ENCODE data around the gene MAB21L4.
"Not testable (repeated sequence)": the region's sequence is repeated elsewhere in the genome, so short reads cannot be mapped to it uniquely, and the experiment has no call there.

The MAB21L4 gene

GRCh38 chr2:240856151-240856980 is 39.6 kb downstream of the MAB21L4 start:
- Mint-ChIP-seq H3K9me3 (peaks cover 8% of the 10 kb centered on the region), H3K36me3 (ENCODE audit: low read depth) (no peaks in the 10 kb centered on the region), H3K4me1 (ENCODE audit: low read depth) (no peaks in the 10 kb centered on the region), H3K4me3 (no peak overlapping the region), H3K27me3 (peaks cover 6% of the 10 kb centered on the region), H3K27ac (no peak overlapping the region)

- H3K27ac Mint-ChIP-seq = no peak overlapping the region
- peaks cover 8% of the 10 kb centered on the region for H3K9me3 Mint-ChIP-seq
- H3K27me3 Mint-ChIP-seq = peaks cover 6% of the 10 kb centered on the region
- H3K4me3 Mint-ChIP-seq = no peak overlapping the region
- H3K4me1 Mint-ChIP-seq (ENCODE audit: low read depth) = no peaks in the 10 kb centered on the region
- no peaks in the 10 kb centered on the region for H3K36me3 Mint-ChIP-seq (ENCODE audit: low read depth)
These were observed 40.3 kb downstream of the MAB21L4 start for GRCh38 chr2:240855670-240856069.

GRCh38 chr2:240852671-240853314 is 43.2 kb downstream of the MAB21L4 start:
- Mint-ChIP-seq H3K4me1 (ENCODE audit: low read depth) (no peaks in the 10 kb centered on the region), H3K27ac (no peak overlapping the region), H3K36me3 (ENCODE audit: low read depth) (no peaks in the 10 kb centered on the region), H3K9me3 (peaks cover 8% of the 10 kb centered on the region), H3K4me3 (no peak overlapping the region), H3K27me3 (peaks cover 3% of the 10 kb centered on the region)

- Mint-ChIP-seq H3K27ac (no peak overlapping the region), H3K9me3 (peaks cover 8% of the 10 kb centered on the region), H3K27me3 (peaks cover 3% of the 10 kb centered on the region), H3K4me3 (no peak overlapping the region), H3K36me3 (ENCODE audit: low read depth) (no peaks in the 10 kb centered on the region), H3K4me1 (ENCODE audit: low read depth) (no peaks in the 10 kb centered on the region)
These were observed 44.6 kb downstream of the MAB21L4 start for GRCh38 chr2:240851078-240851991.

- Mint-ChIP-seq H3K4me3 (no peak overlapping the region), H3K9me3 (peaks cover 8% of the 10 kb centered on the region), H3K4me1 (ENCODE audit: low read depth) (no peaks in the 10 kb centered on the region), H3K27ac (no peak overlapping the region), H3K36me3 (ENCODE audit: low read depth) (no peaks in the 10 kb centered on the region), H3K27me3 (peaks cover 3% of the 10 kb centered on the region)
These were observed 45.2 kb downstream of the MAB21L4 start for GRCh38 chr2:240850756-240851077.

GRCh38 chr2:240850026-240850425 is 45.9 kb downstream of the MAB21L4 start:
- no peaks in the 10 kb centered on the region for H3K36me3 Mint-ChIP-seq (ENCODE audit: low read depth)
- H3K27me3 Mint-ChIP-seq = peaks cover 6% of the 10 kb centered on the region
- no peaks in the 10 kb centered on the region for H3K4me1 Mint-ChIP-seq (ENCODE audit: low read depth)
- no peak overlapping the region for H3K4me3 Mint-ChIP-seq
- no peak overlapping the region for H3K27ac Mint-ChIP-seq
- peaks cover 11% of the 10 kb centered on the region for H3K9me3 Mint-ChIP-seq

- Mint-ChIP-seq H3K4me3 (no peak overlapping the region), H3K27me3 (peaks cover 9% of the 10 kb centered on the region), H3K9me3 (peaks cover 8% of the 10 kb centered on the region), H3K27ac (no peak overlapping the region), H3K36me3 (ENCODE audit: low read depth) (no peaks in the 10 kb centered on the region), H3K4me1 (ENCODE audit: low read depth) (no peaks in the 10 kb centered on the region)
These were observed 46.9 kb downstream of the MAB21L4 start for GRCh38 chr2:240848900-240849680.

- Mint-ChIP-seq H3K27me3 (peaks cover 9% of the 10 kb centered on the region), H3K4me1 (ENCODE audit: low read depth) (no peaks in the 10 kb centered on the region), H3K9me3 (peaks cover 7% of the 10 kb centered on the region), H3K36me3 (ENCODE audit: low read depth) (no peaks in the 10 kb centered on the region), H3K4me3 (no peak overlapping the region), H3K27ac (no peak overlapping the region)
These were observed 48.1 kb downstream of the MAB21L4 start for GRCh38 chr2:240847817-240848216.

GRCh38 chr2:240846873-240847595 is 48.9 kb downstream of the MAB21L4 start:
- Mint-ChIP-seq H3K27ac (no peak overlapping the region), H3K9me3 (peaks cover 7% of the 10 kb centered on the region), H3K27me3 (peaks cover 6% of the 10 kb centered on the region), H3K4me1 (ENCODE audit: low read depth) (no peaks in the 10 kb centered on the region), H3K36me3 (ENCODE audit: low read depth) (no peaks in the 10 kb centered on the region), H3K4me3 (no peak overlapping the region)

GRCh38 chr2:240846309-240846708 is 49.6 kb downstream of the MAB21L4 start:
- H3K4me3 Mint-ChIP-seq; H3K27ac Mint-ChIP-seq; H3K9me3 Mint-ChIP-seq; H3K36me3 Mint-ChIP-seq (ENCODE audit: low read depth); H3K27me3 Mint-ChIP-seq; H3K4me1 Mint-ChIP-seq (ENCODE audit: low read depth): not testable (repeated sequence)

- no peak overlapping the region for H3K4me3 Mint-ChIP-seq
- H3K36me3 Mint-ChIP-seq (ENCODE audit: low read depth) = no peaks in the 10 kb centered on the region
- H3K27ac Mint-ChIP-seq = no peak overlapping the region
- peaks cover 7% of the 10 kb centered on the region for H3K9me3 Mint-ChIP-seq
- H3K27me3 Mint-ChIP-seq = peaks cover 13% of the 10 kb centered on the region
- H3K4me1 Mint-ChIP-seq (ENCODE audit: low read depth) = no peaks in the 10 kb centered on the region
These were observed 55.4 kb downstream of the MAB21L4 start for GRCh38 chr2:240840435-240841060.

GRCh38 chr2:240839152-240840143 is 56.5 kb downstream of the MAB21L4 start:
- peaks cover 7% of the 10 kb centered on the region for H3K27me3 Mint-ChIP-seq
- no peak overlapping the region for H3K27ac Mint-ChIP-seq
- no peaks in the 10 kb centered on the region for H3K36me3 Mint-ChIP-seq (ENCODE audit: low read depth)
- no peaks in the 10 kb centered on the region for H3K9me3 Mint-ChIP-seq
- H3K4me3 Mint-ChIP-seq = no peak overlapping the region
- no peaks in the 10 kb centered on the region for H3K4me1 Mint-ChIP-seq (ENCODE audit: low read depth)

- Mint-ChIP-seq H3K36me3 (ENCODE audit: low read depth) (no peaks in the 10 kb centered on the region), H3K9me3 (no peaks in the 10 kb centered on the region), H3K4me3 (no peak overlapping the region), H3K4me1 (ENCODE audit: low read depth) (no peaks in the 10 kb centered on the region), H3K27ac (no peak overlapping the region), H3K27me3 (peaks cover 7% of the 10 kb centered on the region)
These were observed 58.3 kb downstream of the MAB21L4 start for GRCh38 chr2:240837621-240838020.

All from stimulated activated naive CD8-positive, alpha-beta T cell treated with anti-CD3 and anti-CD28 coated beads, Interleukin-15, Interleukin-2, amounts not matched to agents 100 ng/mL and 50 ng/mL, for 24 hours (primary cell).